Measurements from ENCODE around the gene UFD1. TPM values are rescaled to one million over a fixed set of nuclear protein-coding genes. Genes with fewer than 3 reads are reported as not detected.

The UFD1 gene
- total and polyA plus RNA-seq, 2 donors (not counting 1 experiment from before 2014, with no cell fraction given): 41.3 to 86.2 TPM

GRCh38 chr22:19526702-19527111, 47.7 kb upstream of the UFD1 start:
- Histone ChIP-seq H3K4me2 (ENCODE audit: extremely low read depth, insufficient read depth, low read length) (no peak overlapping the region), H3K27ac (ENCODE audit: insufficient read depth, low read length) (no peak overlapping the region), H3K4me3 (replicated peaks in 1 of 4; ENCODE audit: control extremely low read depth in 1 of 4, insufficient read depth in 1 of 4, low read depth in 3 of 4, low read length in 4 of 4) (no peak overlapping the region), H3K9ac (ENCODE audit: insufficient read depth, low read length) (no peak overlapping the region), H3K36me3 (ENCODE audit: control insufficient read depth, insufficient read depth, low read length) (no peaks in the 10 kb centered on the region), H3K27me3 (ENCODE audit: control insufficient read depth, insufficient read depth, low read length) (peaks cover 10% of the 10 kb centered on the region), H3K4me1 (ENCODE audit: control insufficient read depth, extremely low read depth, insufficient read depth, low read length) (no peaks in the 10 kb centered on the region), H3K9me3 (ENCODE audit: control insufficient read depth, insufficient read depth, low read depth, low read length) (no peaks in the 10 kb centered on the region), H2AFZ (ENCODE audit: low read length) (no peak overlapping the region), H3K79me2 (ENCODE audit: control insufficient read depth, insufficient read depth, low read length) (no peaks in the 10 kb centered on the region), H4K20me1 (ENCODE audit: control insufficient read depth, extremely low read depth, insufficient read depth, low read length) (no peaks in the 10 kb centered on the region)
- DNase-seq (ENCODE audit: low read depth in 2 of 2): no peak
- TF ChIP-seq EZH2 (IDR thresholded peaks at IDR 0.05; ENCODE audit: low read length, missing control alignments) (no peak), CTCF (conservative IDR thresholded peaks at IDR 0.05 in 1 of 2, IDR thresholded peaks at IDR 0.05 in 1 of 2; ENCODE audit: low read depth in 1 of 2, low read length in 2 of 2) (no peak)

GRCh38 chr22:19526076-19526701, 47.2 kb upstream of the UFD1 start:
- no peaks in the 10 kb centered on the region for H3K4me1 ChIP-seq (ENCODE audit: control insufficient read depth, extremely low read depth, insufficient read depth, low read length)
- DNase-seq (ENCODE audit: low read depth in 2 of 2): no peak
- TF ChIP-seq EZH2 (IDR thresholded peaks at IDR 0.05; ENCODE audit: low read length, missing control alignments): no peak
- no peak for TF ChIP-seq CTCF (conservative IDR thresholded peaks at IDR 0.05 in 1 of 2, IDR thresholded peaks at IDR 0.05 in 1 of 2; ENCODE audit: low read depth in 1 of 2, low read length in 2 of 2)

GRCh38 chr22:19525666-19526065, 46.7 kb upstream of the UFD1 start:
- H3K27me3 ChIP-seq (ENCODE audit: control insufficient read depth, insufficient read depth, low read length): peaks cover 10% of the 10 kb centered on the region
- TF ChIP-seq EZH2 (IDR thresholded peaks at IDR 0.05; ENCODE audit: low read length, missing control alignments): no peak
- TF ChIP-seq CTCF (conservative IDR thresholded peaks at IDR 0.05 in 1 of 2, IDR thresholded peaks at IDR 0.05 in 1 of 2; ENCODE audit: low read depth in 1 of 2, low read length in 2 of 2): no peak
- no peaks in the 10 kb centered on the region for H3K4me1 ChIP-seq (ENCODE audit: control insufficient read depth, extremely low read depth, insufficient read depth, low read length)

More at GRCh38 chr22:19526076-19526701, 47.2 kb upstream of the UFD1 start:
- Histone ChIP-seq H3K4me3 (replicated peaks in 1 of 4; ENCODE audit: control extremely low read depth in 1 of 4, insufficient read depth in 1 of 4, low read depth in 3 of 4, low read length in 4 of 4) (no peak overlapping the region), H3K9me3 (ENCODE audit: control insufficient read depth, insufficient read depth, low read depth, low read length) (no peaks in the 10 kb centered on the region), H3K27me3 (ENCODE audit: control insufficient read depth, insufficient read depth, low read length) (peaks cover 10% of the 10 kb centered on the region), H3K9ac (ENCODE audit: insufficient read depth, low read length) (no peak overlapping the region), H3K27ac (ENCODE audit: insufficient read depth, low read length) (no peak overlapping the region), H3K79me2 (ENCODE audit: control insufficient read depth, insufficient read depth, low read length) (no peaks in the 10 kb centered on the region), H2AFZ (ENCODE audit: low read length) (no peak overlapping the region), H3K36me3 (ENCODE audit: control insufficient read depth, insufficient read depth, low read length) (no peaks in the 10 kb centered on the region), H4K20me1 (ENCODE audit: control insufficient read depth, extremely low read depth, insufficient read depth, low read length) (no peaks in the 10 kb centered on the region), H3K4me2 (ENCODE audit: extremely low read depth, insufficient read depth, low read length) (no peak overlapping the region)

More at GRCh38 chr22:19525666-19526065, 46.7 kb upstream of the UFD1 start:
- DNase-seq (ENCODE audit: low read depth in 2 of 2): no peak
- Histone ChIP-seq H3K9ac (ENCODE audit: insufficient read depth, low read length) (no peak overlapping the region), H2AFZ (ENCODE audit: low read length) (no peak overlapping the region), H3K4me3 (replicated peaks in 1 of 4; ENCODE audit: control extremely low read depth in 1 of 4, insufficient read depth in 1 of 4, low read depth in 3 of 4, low read length in 4 of 4) (no peak overlapping the region), H3K36me3 (ENCODE audit: control insufficient read depth, insufficient read depth, low read length) (no peaks in the 10 kb centered on the region), H3K4me2 (ENCODE audit: extremely low read depth, insufficient read depth, low read length) (no peak overlapping the region), H3K79me2 (ENCODE audit: control insufficient read depth, insufficient read depth, low read length) (no peaks in the 10 kb centered on the region), H4K20me1 (ENCODE audit: control insufficient read depth, extremely low read depth, insufficient read depth, low read length) (no peaks in the 10 kb centered on the region), H3K27ac (ENCODE audit: insufficient read depth, low read length) (no peak overlapping the region), H3K9me3 (ENCODE audit: control insufficient read depth, insufficient read depth, low read depth, low read length) (no peaks in the 10 kb centered on the region)

Data from fibroblast of lung (primary cell).